SKM-1 treated with dmso at 0.1 percent for 144 hours (cell line): ENCODE data around the gene FAM32A.

Experiments used
- DNase-seq: peaks from one replicate; lab custom pipeline; 2025; ENCODE audit not compliant: unreplicated experiment; lab: John Stamatoyannopoulos, UW

The FAM32A gene

GRCh38 chr19:16201011-16201391 is 15.8 kb downstream of the FAM32A start:
- no peak for DNase-seq

- no peak for DNase-seq
Observed at GRCh38 chr19:16202320-16203255, 17.4 kb downstream of the FAM32A start.

GRCh38 chr19:16203256-16204004 is 18.2 kb downstream of the FAM32A start:
- no peak for DNase-seq

- no peak for DNase-seq
Observed at GRCh38 chr19:16204005-16204294, 18.7 kb downstream of the FAM32A start.

GRCh38 chr19:16205205-16206045 is 20.2 kb downstream of the FAM32A start:
- DNase-seq = no peak

GRCh38 chr19:16206046-16206605 is 20.9 kb downstream of the FAM32A start:
- no peak for DNase-seq

GRCh38 chr19:16206637-16207036 is 21.4 kb downstream of the FAM32A start:
- DNase-seq = no peak

GRCh38 chr19:16207063-16207462 is 21.9 kb downstream of the FAM32A start:
- DNase-seq = no peak

GRCh38 chr19:16207490-16208025 is 22.3 kb downstream of the FAM32A start:
- no peak for DNase-seq

- no peak for DNase-seq
Observed at GRCh38 chr19:16208064-16208759, 23.0 kb downstream of the FAM32A start.

GRCh38 chr19:16208847-16209665 is 23.8 kb downstream of the FAM32A start:
- no peak for DNase-seq

- DNase-seq = no peak
Observed at GRCh38 chr19:16210168-16210567, 25.0 kb downstream of the FAM32A start.

GRCh38 chr19:16213076-16213475 is 27.9 kb downstream of the FAM32A start:
- DNase-seq = no peak

- DNase-seq = no peak
Observed at GRCh38 chr19:16216744-16217670, 31.8 kb downstream of the FAM32A start.

- DNase-seq = no peak
Observed at GRCh38 chr19:16217716-16218451, 32.7 kb downstream of the FAM32A start.

GRCh38 chr19:16218851-16219250 is 33.6 kb downstream of the FAM32A start:
- no peak for DNase-seq

GRCh38 chr19:16222806-16223205 is 37.6 kb downstream of the FAM32A start:
- no peak for DNase-seq

- DNase-seq = no peak
Observed at GRCh38 chr19:16223746-16224145, 38.5 kb downstream of the FAM32A start.
